GM12878 (cell line): Measurements from ENCODE around the gene SEMA3C. TPM values are rescaled to one million over a fixed set of nuclear protein-coding genes. Genes with fewer than 3 reads are reported as not detected.

ENCODE experiments used
- ATAC-seq: fragments of 200-7000 bp; cut with Tn5 transposase; 3 replicates; pipeline ENCODE4 v1.9.1; 2020; ENCODE audit warnings: mild to moderate bottlenecking, moderate library complexity
- BruUV-seq: library from RNA; stranded (reverse); fragments of 400-500 nt; replicated peaks from 2 replicates; lab custom pipeline; 2021; lab: Mats Ljungman, UMichigan
- CTCF ChIA-PET: fragments of 300-600 bp; sonication (Branson Sonifier 250); formaldehyde crosslinking; extraction: SDS; loops from one replicate; lab custom pipeline; 2021; ENCODE audit warnings: inconsistent platforms; lab: Yijun Ruan, JAX
- POLR2A ChIA-PET: fragments of 350-600 bp; formaldehyde crosslinking; extraction: SDS; loops from one replicate; lab custom pipeline; 2021; ENCODE audit warnings: inconsistent platforms; lab: Charles Lee
- RAD21 ChIA-PET: fragments of 300-600 bp; sonication (Branson Sonifier 250); formaldehyde crosslinking; loops from one replicate; lab custom pipeline; 2023; ENCODE audit warnings: antibody characterized with exemption; ENCODE audit not compliant: unreplicated experiment; lab: Charles Lee
- SMC1A ChIA-PET: fragments of 300-600 bp; sonication (Branson Sonifier 250); formaldehyde crosslinking; loops from one replicate; lab custom pipeline; 2023; ENCODE audit not compliant: unreplicated experiment, uncharacterized antibody; lab: Charles Lee
- DNase-seq: peaks from one replicate; pipeline ENCODE4 v3.0.0-alpha.2; 2011; ENCODE audit warnings: low read depth, low spot score
- FAIRE-seq: peaks from 3 replicates; lab custom pipeline; 2011; peaks lifted over from hg19 to GRCh38; lab: Jason Lieb, UNC
- H2AFZ ChIP-seq: 2 replicates; pipeline ENCODE4 v1.6.0; 2011; ENCODE audit warnings: low read depth, low read length, control low read depth; ENCODE audit not compliant: control insufficient read depth
- H3K27ac ChIP-seq: 2 replicates; pipeline ENCODE4 v1.5.1; 2011; ENCODE audit warnings: control low read depth; ENCODE audit not compliant: control insufficient read depth, insufficient read depth
- H3K27me3 ChIP-seq, 2 experiments: replicated peaks in 1 of 2; 2 replicates each; pipeline versions ENCODE4 v1.6.0 to v1.6.1; 2011; ENCODE audit warnings: low read length in 1 of 2; ENCODE audit not compliant: control insufficient read depth in 2 of 2, insufficient read depth in 2 of 2
- H3K36me3 ChIP-seq, 2 experiments: 2 replicates each; pipeline ENCODE4 v1.5.1; 2011; ENCODE audit warnings: low read length in 1 of 2; ENCODE audit not compliant: control insufficient read depth in 2 of 2, insufficient read depth in 2 of 2
- H3K4me1 ChIP-seq: 2 replicates; pipeline ENCODE4 v1.6.1; 2011; ENCODE audit warnings: mild to moderate bottlenecking, low read length, moderate library complexity, mixed read lengths; ENCODE audit not compliant: control insufficient read depth, insufficient read depth
- H3K4me2 ChIP-seq: 2 replicates; pipeline ENCODE4 v1.6.0; 2011; ENCODE audit warnings: control low read depth; ENCODE audit not compliant: control insufficient read depth, insufficient read depth
- H3K4me3 ChIP-seq: fragments of 200-600 bp; sonication (generic); 2 replicates; pipeline ENCODE4 v1.5.1; 2016
- H3K79me2 ChIP-seq: 2 replicates; pipeline ENCODE4 v1.6.0; 2011; ENCODE audit warnings: low read length; ENCODE audit not compliant: control insufficient read depth, insufficient read depth
- H3K9ac ChIP-seq: 2 replicates; pipeline ENCODE4 v1.8.0; 2011; ENCODE audit warnings: low read length, control low read depth, mixed read lengths; ENCODE audit not compliant: control insufficient read depth, insufficient read depth
- H3K9me3 ChIP-seq: replicated peaks from 3 replicates; pipeline ENCODE4 v1.5.1; 2011; ENCODE audit warnings: mild to moderate bottlenecking, low read length; ENCODE audit not compliant: control insufficient read depth, insufficient read depth
- H4K20me1 ChIP-seq: 2 replicates; pipeline ENCODE4 v1.6.0; 2011; ENCODE audit not compliant: control insufficient read depth, insufficient read depth
- BCL3 ChIP-seq: IDR thresholded peaks from 2 replicates; pipeline ENCODE4 v1.6.1; 2011; ENCODE audit warnings: borderline replicate concordance, low read depth, mild to moderate bottlenecking, moderate library complexity, low read length; ENCODE audit not compliant: insufficient read depth, poor library complexity, severe bottlenecking
- CREB1 ChIP-seq: IDR thresholded peaks from 2 replicates; pipeline ENCODE4 v1.6.1; 2012; ENCODE audit warnings: low read depth, mild to moderate bottlenecking, inconsistent platforms
- CREM ChIP-seq: IDR thresholded peaks from 2 replicates; pipeline ENCODE4 v1.6.1; 2014; ENCODE audit warnings: antibody characterized with exemption, low read depth
- EZH2 ChIP-seq: IDR thresholded peaks from 2 replicates; pipeline ENCODE4 v1.6.1; 2012; ENCODE audit warnings: low read depth, mild to moderate bottlenecking, control low read depth, inconsistent platforms, low read length, borderline replicate concordance; ENCODE audit not compliant: control insufficient read depth
- LARP7 ChIP-seq: fragments of 450-650 bp; IDR thresholded peaks from 2 replicates; pipeline ENCODE4 v1.6.1; 2017; ENCODE audit warnings: mild to moderate bottlenecking
- NR2C2 ChIP-seq: IDR thresholded peaks from 2 replicates; pipeline ENCODE4 v1.6.1; 2011; ENCODE audit warnings: borderline replicate concordance, low read depth; ENCODE audit not compliant: control insufficient read depth, insufficient read length
- RAD51 ChIP-seq: fragments of 450-650 bp; IDR thresholded peaks from 2 replicates; pipeline ENCODE4 v1.6.1; 2016; ENCODE audit warnings: moderate library complexity, mild to moderate bottlenecking, inconsistent platforms
- SIX5 ChIP-seq: IDR thresholded peaks from 2 replicates; pipeline ENCODE4 v1.6.1; 2011; ENCODE audit warnings: mild to moderate bottlenecking, low read depth, low read length, moderate library complexity; ENCODE audit not compliant: severe bottlenecking
- SKIL ChIP-seq: fragments of 450-650 bp; IDR thresholded peaks from 2 replicates; pipeline ENCODE4 v1.6.1; 2017; ENCODE audit warnings: mild to moderate bottlenecking, low read depth, inconsistent platforms; ENCODE audit not compliant: poor library complexity, severe bottlenecking
- SMAD5 ChIP-seq: IDR thresholded peaks from 2 replicates; pipeline ENCODE4 v1.6.1; 2016; ENCODE audit warnings: antibody characterized with exemption, low read depth
- SREBF2 ChIP-seq: IDR thresholded peaks from 2 replicates; pipeline ENCODE4 v1.6.1; 2012; ENCODE audit warnings: mild to moderate bottlenecking, low read length
- SRF ChIP-seq, 2 experiments: IDR thresholded peaks; 2 replicates each; pipeline ENCODE4 v1.6.1; 2011; ENCODE audit warnings: low read depth in 2 of 2, low read length in 2 of 2, mild to moderate bottlenecking in 1 of 2, moderate library complexity in 1 of 2
- ZNF217 ChIP-seq: fragments of 450-650 bp; IDR thresholded peaks from 2 replicates; pipeline ENCODE4 v1.6.1; 2017; ENCODE audit warnings: antibody characterized with exemption, mild to moderate bottlenecking
- WGBS: methylation state at CpG from one replicate; pipeline ENCODE4 v1.1.6; 2016; ENCODE audit warnings: low lambda C conversion rate; ENCODE audit not compliant: insufficient replicate concordance, insufficient coverage; ENCODE audit errors: missing lambda C conversion rate; 5-methylcytosine and 5-hydroxymethylcytosine counted together
- in situ Hi-C: fragments of 300-500 bp; cut with MboI; formaldehyde crosslinking; loops from 9 replicates; pipeline ENCODE4 v1.14.3; 2018; ENCODE audit warnings: mixed read lengths
- intact Hi-C: fragments of 100-400 bp; cut with micrococcal nuclease; formaldehyde crosslinking; loops from one replicate; pipeline ENCODE4 v1.14.2; 2022; ENCODE audit not compliant: unreplicated experiment
- polyA plus RNA-seq, 11 experiments: library from polyadenylated mRNA; depleted of rRNA in 4 of 11; unstranded in 6 of 11; stranded (reverse) in 5 of 11; fragments of >200 nt; fragmentation: Nextera tagmentation in 4 of 11; fragmentation: Illumina TruSeq in 1 of 11; extraction: Ambion mirVana in 4 of 11; extraction: Trizol in 1 of 11; gene quantifications; 1 replicate in 1 of 11; 2 replicates in 10 of 11; pipeline versions ENCODE4 v1.2.1 to v1.2.3, GENCODE V29; 2011 to 2016; ENCODE audit warnings: inconsistent platforms in 2 of 11, missing spikeins in 2 of 11, low read depth in 1 of 11
- total RNA-seq, 4 experiments: library from RNA; depleted of rRNA in 3 of 4; stranded (reverse); fragments of >200 nt in 3 of 4; fragmentation: Illumina TruSeq in 1 of 4; extraction: Trizol in 1 of 4; gene quantifications; 2 replicates each; pipeline versions ENCODE4 v1.2.1 to v1.2.3, GENCODE V29; 2013 to 2021

Gene SEMA3C
- total and polyA plus RNA-seq, 10 of the 15 experiments (the other 5 are each of a cell fraction or from before 2014, with no cell fraction given) = 0.01 to 0.41 (median 0.11) TPM; not detected in 6

GRCh38 chr7:80967917-80968297 is 49.1 kb upstream of the SEMA3C start:
- ATAC-seq = no peak
- H4K20me1 ChIP-seq = no peaks in the 10 kb centered on the region
- no peaks in the 10 kb centered on the region for H3K36me3 ChIP-seq
- H3K27me3 ChIP-seq = no peaks in the 10 kb centered on the region
- WGBS = 38% methylated on average over 5 of the region's 5 CpGs
- FAIRE-seq = no peak
- no peaks in the 10 kb centered on the region for H3K9me3 ChIP-seq
- TF ChIP-seq BCL3 (no peak), NR2C2 (no peak)
- H3K4me2 ChIP-seq = no peak overlapping the region
- no peak overlapping the region for H3K4me3 ChIP-seq
- POLR2A ChIA-PET = no interaction called here
- H3K4me1 ChIP-seq = no peaks in the 10 kb centered on the region
- H2AFZ ChIP-seq = no peak overlapping the region
- H3K9ac ChIP-seq = no peak overlapping the region
- no peaks in the 10 kb centered on the region for H3K79me2 ChIP-seq
- no peak for DNase-seq
- RAD21 ChIA-PET = no interaction called here
- intact Hi-C loops = loop anchor here (10.0 kb wide), 1 partner anchor 63 kb away; no protein-coding TSS in a partner anchor
- SMC1A ChIA-PET = interaction anchor here (1.1 kb wide), 1 partner anchor 41 kb away, joined by 3 read pairs; no protein-coding TSS in a partner anchor
- no peak overlapping the region for H3K27ac ChIP-seq
- no TSS peak for BruUV-seq
- CTCF ChIA-PET = no interaction called here
- in situ Hi-C loops = no loop called here

DNA sequence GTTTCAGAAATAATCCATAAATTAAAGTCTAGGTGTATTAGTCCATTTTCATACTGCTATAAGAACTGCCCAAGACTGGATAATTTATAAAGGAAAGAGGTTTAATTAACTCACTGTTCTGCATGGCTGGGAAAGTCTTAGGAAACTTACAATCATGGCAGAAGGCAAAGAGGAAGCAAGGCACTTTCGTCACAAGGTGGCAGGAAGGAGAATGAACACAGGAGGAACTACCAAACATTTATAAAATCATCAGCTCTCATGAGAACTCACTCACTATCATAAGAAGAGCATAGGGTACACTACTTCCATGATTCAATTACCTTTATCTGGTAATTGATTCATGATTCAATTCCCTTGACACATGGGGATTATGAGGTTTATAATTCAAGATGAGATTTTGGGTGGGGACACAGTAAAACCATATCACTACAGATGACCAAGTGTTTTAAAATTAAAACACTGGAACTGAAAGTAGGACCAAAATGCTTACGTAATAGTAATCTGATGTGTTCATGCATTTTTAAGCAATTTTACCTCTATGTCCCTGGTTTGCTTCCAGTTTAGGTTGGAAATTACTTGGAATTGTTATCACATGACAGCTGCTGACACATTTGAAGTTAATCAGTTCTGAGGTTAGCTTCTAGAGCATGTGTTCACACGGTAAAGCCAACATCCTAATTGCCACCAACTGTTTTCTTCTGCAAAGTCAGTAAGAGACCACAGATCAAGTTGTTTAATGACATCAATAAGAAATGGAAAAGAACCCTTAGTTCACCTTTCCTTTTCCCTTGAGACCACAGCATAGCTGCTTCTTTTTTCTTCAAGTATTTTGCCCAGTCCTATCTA is 48.4 kb upstream of the SEMA3C start:
- H3K9me3 ChIP-seq = no peaks in the 10 kb centered on the region
- H3K4me1 ChIP-seq = no peaks in the 10 kb centered on the region
- ChIA-PET SMC1A (interaction anchor here (1.1 kb wide), 1 partner anchor 42 kb away, joined by 3 read pairs; no protein-coding TSS in a partner anchor), CTCF (no interaction called here), POLR2A (no interaction called here), RAD21 (no interaction called here)
- H3K9ac ChIP-seq = no peak overlapping the region
- ATAC-seq (no peak), DNase-seq (no peak), FAIRE-seq (no peak)
- H3K4me2 ChIP-seq = no peak overlapping the region
- no peak overlapping the region for H3K27ac ChIP-seq
- no peak overlapping the region for H2AFZ ChIP-seq
- no peaks in the 10 kb centered on the region for H4K20me1 ChIP-seq
- no TSS peak for BruUV-seq
- H3K36me3 ChIP-seq = no peaks in the 10 kb centered on the region
- H3K4me3 ChIP-seq = no peak overlapping the region
- H3K27me3 ChIP-seq = no peaks in the 10 kb centered on the region
- in situ Hi-C loops (no loop called here), intact Hi-C loops (loop anchor here (10.0 kb wide), 1 partner anchor 62 kb away; no protein-coding TSS in a partner anchor)
- no peaks in the 10 kb centered on the region for H3K79me2 ChIP-seq
- 0% methylated on average over 3 of the region's 3 CpGs for WGBS
- TF ChIP-seq SKIL (no peak), ZNF217 (no peak), SREBF2 (no peak), LARP7 (no peak), SMAD5 (no peak), RAD51 (no peak), CREM (no peak), SRF (IDR thresholded peaks at IDR 0.05; ENCODE audit: low read depth in 2 of 2, low read length in 2 of 2) (no peak), EZH2 (no peak), CREB1 (no peak), SIX5 (no peak)
